Posterior cingulate gyrus (tissue), 11 donors: ENCODE results near the gene RIN3.
A peak's percentile ranks its signal among the peaks of the same experiment; 100 is the strongest.
"Not testable (repeated sequence)": the region's sequence is repeated elsewhere in the genome, so short reads cannot be mapped to it uniquely, and the experiment has no call there.

ENCODE experiments used
- DNase-seq, 10 donors: peaks; one replicate each; pipeline versions ENCODE4 v3.0.0 to v3.0.0-alpha.2; 2020 to 2021; ENCODE audit warnings: mixed read lengths in 3 of 10
- intact Hi-C: fragments of 100-400 bp; cut with DNase I; formaldehyde crosslinking; loops from one replicate; pipeline ENCODE4 v1.15.1; 2023

Gene RIN3

GRCh38 chr14:92523752-92524151 is 10.2 kb downstream of the RIN3 start:
- intact Hi-C loops = no loop called here

GRCh38 chr14:92524602-92525185 is 11.1 kb downstream of the RIN3 start:
- no peak for DNase-seq
- intact Hi-C loops = no loop called here

More at GRCh38 chr14:92523752-92524151, 10.2 kb downstream of the RIN3 start:
- peak in 2 of 10 donors; percentile 27 to 43 for DNase-seq

GRCh38 chr14:92525322-92526095 is 11.9 kb downstream of the RIN3 start:
- intact Hi-C loops = no loop called here
- peak in 1 of 10 donors; percentile 64 for DNase-seq

- peak in 1 of 10 donors; percentile 30 for DNase-seq
- intact Hi-C loops = no loop called here
Observed at GRCh38 chr14:92527721-92528120, 14.1 kb downstream of the RIN3 start.

- peak in 1 of 10 donors; percentile 37 for DNase-seq
- intact Hi-C loops = no loop called here
Observed at GRCh38 chr14:92528486-92529100, 15.0 kb downstream of the RIN3 start.

- DNase-seq = no peak
- intact Hi-C loops = no loop called here
Observed at GRCh38 chr14:92529903-92530302, 16.3 kb downstream of the RIN3 start.

GRCh38 chr14:92531106-92531873 is 17.7 kb downstream of the RIN3 start:
- peak in 1 of 10 donors; percentile 64 for DNase-seq
- intact Hi-C loops = no loop called here

GRCh38 chr14:92532490-92533163 is 19.0 kb downstream of the RIN3 start:
- intact Hi-C loops = no loop called here
- DNase-seq = peak in 1 of 10 donors; percentile 21

GRCh38 chr14:92534932-92535643 is 21.5 kb downstream of the RIN3 start:
- intact Hi-C loops = no loop called here
- no peak for DNase-seq

- intact Hi-C loops, DNase-seq: not testable (repeated sequence)
Observed at GRCh38 chr14:92536231-92536630, 22.6 kb downstream of the RIN3 start.

GRCh38 chr14:92538412-92538985 is 24.9 kb downstream of the RIN3 start:
- intact Hi-C loops = no loop called here
- DNase-seq = no peak

- no peak for DNase-seq
Observed at GRCh38 chr14:92539419-92539818, 25.8 kb downstream of the RIN3 start.

GRCh38 chr14:92539875-92540274 is 26.3 kb downstream of the RIN3 start:
- no peak for DNase-seq
- intact Hi-C loops = no loop called here

More at GRCh38 chr14:92539419-92539818, 25.8 kb downstream of the RIN3 start:
- intact Hi-C loops = no loop called here

- intact Hi-C loops = no loop called here
Observed at GRCh38 chr14:92540472-92541048, 27.0 kb downstream of the RIN3 start.

GRCh38 chr14:92542766-92543554 is 29.4 kb downstream of the RIN3 start:
- intact Hi-C loops = no loop called here
- no peak for DNase-seq

More at GRCh38 chr14:92540472-92541048, 27.0 kb downstream of the RIN3 start:
- DNase-seq = peak in 6 of 10 donors; percentile 20 to 90 (median 46)

- intact Hi-C loops = no loop called here
- no peak for DNase-seq
Observed at GRCh38 chr14:92544051-92544720, 30.6 kb downstream of the RIN3 start.

GRCh38 chr14:92546347-92547053 is 32.9 kb downstream of the RIN3 start:
- intact Hi-C loops = no loop called here
- DNase-seq = no peak
